ENCODE data around the gene DHX16.

Gene DHX16

DNA sequence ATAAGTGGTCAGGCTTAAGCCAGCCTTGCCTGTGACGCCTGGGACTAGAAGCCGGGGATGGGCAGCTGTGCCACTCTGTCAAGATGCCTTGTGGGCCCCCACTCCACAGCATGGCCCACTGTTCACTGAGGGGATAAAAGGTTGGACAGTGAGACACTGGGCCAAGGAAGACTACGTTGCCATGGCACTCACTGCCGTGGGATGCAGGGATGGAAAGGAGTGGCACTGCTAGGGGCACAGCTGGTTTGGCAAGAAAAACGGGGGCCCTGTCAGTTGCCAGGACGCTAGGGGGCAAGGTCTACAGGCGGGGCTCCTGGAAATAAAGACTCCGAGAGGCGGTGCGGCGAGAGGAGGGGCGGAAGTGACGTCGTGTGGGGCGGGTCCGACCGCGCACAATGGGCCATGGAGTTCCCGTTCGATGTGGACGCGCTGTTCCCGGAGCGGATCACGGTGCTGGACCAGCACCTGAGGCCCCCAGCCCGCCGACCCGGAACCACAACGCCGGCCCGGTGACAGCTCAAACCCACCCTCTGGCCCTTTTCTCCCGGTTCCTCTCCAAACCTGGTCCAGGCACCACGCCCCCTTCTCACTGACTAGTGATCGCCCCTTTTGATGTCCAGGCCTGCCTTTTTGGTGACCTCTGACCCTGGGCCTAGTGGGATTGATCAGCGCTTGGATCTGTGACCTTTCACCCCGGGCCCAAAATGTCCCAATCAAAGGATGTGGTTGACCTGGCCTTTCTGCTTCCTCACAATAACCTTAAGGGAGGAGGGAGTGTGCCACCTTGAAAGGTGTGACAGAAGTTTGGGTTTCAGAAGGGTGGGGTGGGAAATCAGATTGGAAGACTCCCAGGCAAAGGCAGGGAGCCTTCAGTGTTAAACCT lies 46.1 kb downstream of the DHX16 start, which contains the start of gene ATAT1:
Gene ATAT1 (plus strand): TSS at position 391 of the 883 bp plus-strand sequence.
- DNase-seq = peak; percentile 80 to 87 (median 85)

DNA sequence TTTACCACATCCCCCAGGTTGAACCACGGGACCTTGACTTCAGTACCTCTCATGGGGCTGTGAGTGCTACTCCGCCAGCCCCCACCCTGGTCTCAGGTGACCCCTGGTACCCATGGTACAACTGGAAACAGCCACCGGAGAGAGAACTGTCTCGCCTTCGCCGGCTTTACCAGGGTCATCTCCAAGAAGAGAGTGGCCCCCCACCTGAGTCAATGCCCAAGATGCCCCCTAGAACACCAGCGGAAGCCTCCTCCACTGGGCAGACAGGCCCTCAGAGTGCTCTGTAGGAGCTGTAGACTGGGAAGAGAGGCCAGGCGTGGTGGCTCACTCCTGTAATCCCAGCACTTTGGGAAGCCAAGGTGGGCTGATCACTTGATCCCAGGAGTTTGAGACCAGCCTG lies 47.3 kb downstream of the DHX16 start:
- DNase-seq = no peak

DNA sequence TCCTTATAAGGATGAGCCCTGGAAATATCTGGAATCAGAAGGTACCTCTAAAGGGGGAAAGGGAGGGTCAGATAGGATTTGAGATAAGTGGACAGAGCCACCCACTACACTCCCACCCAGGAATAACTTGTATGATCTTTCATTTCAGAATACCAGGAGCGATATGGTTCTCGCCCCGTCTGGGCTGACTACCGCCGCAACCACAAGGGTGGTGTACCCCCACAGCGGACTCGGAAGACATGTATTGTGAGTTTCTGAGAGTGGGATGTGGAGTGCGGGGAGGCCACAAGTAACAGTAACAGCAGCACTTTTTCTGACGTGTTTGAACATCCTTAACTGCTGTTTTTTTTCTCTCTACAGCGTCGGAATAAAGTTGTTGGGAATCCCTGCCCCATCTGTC lies 53.2 kb downstream of the DHX16 start:
- DNase-seq = no peak

DNA sequence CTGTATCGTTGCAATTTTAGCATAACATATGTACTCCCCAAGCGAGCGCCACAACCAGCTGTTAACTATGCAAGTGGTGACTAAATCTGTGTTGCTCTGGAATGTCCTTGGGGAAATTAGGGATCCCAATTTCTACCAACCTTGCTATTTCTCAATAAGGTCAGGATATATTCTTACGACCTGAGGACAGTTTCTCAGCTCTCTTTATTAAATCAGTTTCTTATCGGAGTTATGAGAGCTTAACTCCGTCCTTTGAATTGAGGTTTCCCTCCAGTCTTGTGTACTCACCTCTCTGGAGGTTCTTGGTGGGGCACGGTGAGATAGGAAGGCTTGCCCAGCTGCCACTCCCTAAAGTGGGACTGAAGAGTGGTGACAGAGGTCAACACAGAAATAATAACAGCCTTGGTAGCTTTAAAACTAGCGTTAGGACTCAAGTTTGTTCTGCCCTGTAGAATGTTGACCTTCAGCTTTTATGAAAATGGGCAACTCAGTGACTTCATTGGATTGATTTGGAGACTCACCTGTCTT lies 54.5 kb downstream of the DHX16 start:
- DNase-seq = no peak

DNA sequence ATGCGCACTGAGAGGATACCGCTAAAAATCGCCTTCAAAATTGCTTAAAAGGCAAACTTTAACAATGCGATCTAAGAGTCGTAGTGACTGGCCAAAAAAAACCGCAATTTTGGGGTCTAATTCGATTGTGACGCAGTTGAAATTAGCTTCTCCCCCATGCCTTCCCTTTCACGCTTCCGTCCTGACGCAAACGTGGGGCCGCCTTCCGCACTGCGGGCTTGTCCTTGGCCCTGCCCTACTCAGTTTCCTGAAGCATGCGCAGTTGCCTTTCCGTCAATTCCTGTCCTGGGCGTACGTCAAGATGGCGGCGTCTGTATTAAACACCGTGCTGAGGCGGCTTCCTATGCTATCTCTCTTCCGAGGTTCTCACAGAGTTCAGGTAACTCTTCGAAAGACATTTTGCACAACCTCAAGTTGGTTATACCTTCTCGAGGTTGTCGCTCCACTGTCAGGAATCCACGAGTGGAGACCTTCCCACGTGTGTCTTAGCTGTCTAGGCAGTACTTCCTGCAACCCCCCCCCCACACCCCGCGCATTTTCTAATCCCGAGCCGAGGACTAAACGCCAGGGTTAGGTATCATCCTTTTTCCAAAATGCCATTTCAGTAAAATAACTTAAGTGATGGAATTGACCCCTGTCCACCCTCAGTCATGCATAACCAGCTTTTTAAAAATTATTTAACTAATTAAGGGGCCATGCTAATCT lies 55.1 kb downstream of the DHX16 start, which contains the start of gene MRPS18B:
Gene MRPS18B (plus strand): TSS at position 276 of the 705 bp plus-strand sequence. CDS start 26 bp downstream, at position 302.
- DNase-seq = peak; percentile 96 to 99 (median 98)

DNA sequence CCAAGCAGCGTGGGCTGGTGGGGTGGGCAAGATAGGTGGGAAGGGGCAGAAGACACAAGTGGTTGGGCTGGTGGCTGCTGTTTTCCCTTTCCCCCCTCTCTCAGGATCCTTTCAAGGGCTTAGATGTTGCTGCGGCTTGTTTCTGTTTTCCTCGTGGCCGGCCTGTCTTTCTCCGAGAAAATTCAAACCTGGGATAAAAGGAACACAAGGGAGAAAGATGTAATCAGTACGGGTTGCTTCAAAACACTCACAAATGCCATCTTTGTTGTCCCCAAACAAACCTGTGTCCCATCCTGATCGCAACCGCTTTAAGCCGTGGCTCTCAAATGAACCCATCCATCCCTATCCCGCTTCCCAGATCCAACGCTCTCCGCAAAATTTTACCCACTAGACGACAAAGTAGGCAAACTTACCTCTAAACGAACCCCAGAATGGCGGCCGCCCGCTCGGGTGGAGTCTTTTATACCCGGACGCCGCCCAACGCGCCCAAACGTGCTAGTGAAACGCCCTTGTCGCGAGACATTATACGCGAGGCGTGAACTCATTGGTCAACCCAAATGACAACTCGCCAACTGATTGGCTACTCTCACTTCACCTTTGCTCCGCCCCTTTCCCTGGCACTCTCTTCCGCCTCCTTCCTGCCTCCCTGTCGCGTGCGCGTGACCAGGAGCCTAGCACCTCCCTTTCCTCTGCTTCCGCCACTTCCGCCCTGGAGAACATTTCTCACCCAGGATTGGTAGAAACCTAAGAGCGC lies 55.8 kb downstream of the DHX16 start, which contains the start of gene PPP1R10:
Gene PPP1R10 (minus strand): TSS at position 433 of the 754 bp plus-strand sequence. CDS start 7,299 bp downstream, outside the sequence.
- peak; percentile 98 to 100 (median 99) for DNase-seq

DNA sequence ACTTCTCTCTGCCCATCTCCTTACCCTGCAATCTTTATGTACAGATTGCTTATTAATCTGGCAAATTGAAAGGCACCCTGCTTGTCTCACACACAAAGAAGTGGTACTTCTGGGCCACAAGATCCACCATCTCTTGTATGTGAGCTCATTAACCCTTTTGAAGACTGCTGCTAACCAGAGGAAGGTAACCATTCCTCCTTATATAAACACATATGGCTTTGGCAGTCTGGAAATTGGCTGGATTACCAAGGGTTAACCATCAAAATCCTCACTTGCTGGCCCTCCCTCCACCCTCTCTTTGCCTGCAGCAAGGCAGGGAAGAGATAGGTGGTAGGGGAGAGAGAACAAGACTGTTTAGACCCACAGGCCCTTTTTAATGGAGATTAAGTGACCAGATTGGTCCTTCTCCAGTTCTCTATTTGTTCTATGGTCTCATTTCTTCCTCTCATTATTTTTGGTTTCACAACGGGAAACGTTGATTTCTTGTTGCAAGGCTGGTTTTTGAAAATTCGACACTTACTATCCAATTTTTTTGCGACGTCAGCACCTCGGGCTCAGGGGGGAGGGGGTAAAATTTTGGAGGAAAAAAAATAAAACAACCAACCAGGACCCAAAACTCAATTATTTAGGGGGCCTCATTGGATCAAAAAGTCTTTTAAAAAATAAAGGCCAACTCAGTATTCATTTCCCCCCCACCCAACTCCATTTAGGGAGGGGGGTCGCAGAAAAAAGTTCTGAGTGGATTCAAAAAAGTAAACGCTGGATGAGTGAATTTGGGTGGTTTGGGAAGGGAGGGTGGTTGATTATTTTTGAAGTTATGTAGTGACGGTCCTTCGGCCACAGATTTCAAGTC lies 56.6 kb downstream of the DHX16 start:
- peak in 2 of 5 donors; percentile 38 to 70 for DNase-seq

DNA sequence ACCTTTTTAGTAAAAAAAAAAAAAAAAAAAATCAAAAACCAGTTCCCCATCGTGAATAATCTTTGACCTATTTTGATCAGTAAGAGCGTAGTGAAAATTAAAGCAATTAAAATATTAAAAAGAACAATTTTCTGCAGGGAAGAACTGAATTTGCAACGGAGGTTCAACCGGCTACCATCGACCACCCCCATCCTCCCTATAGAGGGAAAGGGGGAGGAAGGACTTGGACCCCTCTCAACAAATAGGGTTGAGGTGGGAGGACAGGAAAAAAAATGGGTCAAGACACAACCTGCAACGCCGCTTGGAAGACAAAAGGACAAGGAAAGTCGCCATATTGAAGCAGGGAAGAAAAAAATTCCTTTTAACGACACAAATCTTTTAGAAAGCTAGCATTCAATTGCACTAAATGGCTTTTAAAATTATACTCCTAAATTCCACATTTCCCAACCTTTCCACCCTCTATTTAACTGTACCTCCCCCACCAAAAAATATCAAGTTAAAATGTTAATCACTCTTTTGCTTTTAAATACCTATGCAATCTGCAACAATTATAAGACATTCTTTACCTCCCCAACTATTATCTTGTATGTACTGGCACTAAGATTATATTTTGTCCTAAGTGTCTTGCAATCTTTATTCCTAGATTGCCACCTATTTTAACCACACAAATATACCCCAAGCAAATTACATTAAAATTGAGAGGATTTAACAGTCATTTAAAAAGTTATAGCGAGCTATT lies 57.4 kb downstream of the DHX16 start:
- DNase-seq = peak in 2 of 5 donors; percentile 29 to 69

DNA sequence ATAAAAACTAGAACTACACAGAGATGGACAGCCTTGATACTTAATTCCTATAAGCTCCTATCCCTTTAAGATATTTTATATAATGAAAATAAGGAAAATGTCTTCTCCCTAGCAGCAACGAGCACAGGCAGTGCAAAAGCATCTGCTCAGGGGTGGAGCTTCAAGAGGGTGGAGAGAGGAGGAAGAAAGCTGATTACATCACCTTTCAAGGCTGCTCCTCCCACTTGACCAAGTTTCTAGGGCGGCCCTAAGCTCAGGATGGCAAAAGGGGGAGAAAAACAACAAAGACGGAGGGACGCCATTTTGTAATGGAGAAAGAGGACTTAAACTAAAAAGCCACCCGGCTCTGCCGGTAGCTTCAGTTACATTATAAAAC lies 58.0 kb downstream of the DHX16 start:
- DNase-seq = peak; percentile 66 to 97 (median 85)

DNA sequence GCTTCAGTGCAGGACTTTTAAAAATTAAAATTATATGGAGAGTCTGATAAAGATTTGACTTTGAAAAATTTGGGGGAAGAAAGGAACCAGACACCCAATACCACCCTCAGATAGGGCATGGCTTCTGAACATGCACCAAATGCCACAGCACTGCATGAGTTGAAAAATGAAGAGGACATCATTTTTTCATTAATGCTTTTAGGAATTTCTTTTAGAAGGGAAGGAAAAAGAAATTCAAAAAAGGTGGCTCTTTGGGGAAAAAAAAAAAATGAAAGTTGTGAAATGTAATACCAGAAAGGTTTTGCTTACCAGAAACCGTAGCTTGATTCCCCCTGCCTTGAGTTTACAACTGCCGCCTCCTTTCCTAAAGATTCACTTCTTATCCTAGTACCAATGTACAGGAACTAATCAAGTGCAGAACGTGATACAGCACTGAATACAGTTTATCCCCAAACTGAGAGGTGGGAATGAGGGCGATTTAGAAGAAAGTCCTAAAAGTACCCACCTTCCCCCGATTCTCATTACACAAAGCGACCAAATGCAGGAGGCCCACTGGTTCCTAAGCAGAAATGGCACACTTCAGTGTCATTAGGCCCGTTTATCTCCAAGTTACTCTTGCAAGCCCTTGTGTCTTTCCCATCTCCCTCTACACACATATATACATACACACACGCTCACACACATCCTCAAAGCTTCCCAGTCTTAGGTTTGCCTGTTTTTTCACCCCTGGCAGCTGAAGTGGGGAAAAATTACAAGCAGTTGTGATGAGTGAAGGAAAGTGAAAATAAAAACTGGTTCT lies 58.6 kb downstream of the DHX16 start:
- no peak for DNase-seq

DNA sequence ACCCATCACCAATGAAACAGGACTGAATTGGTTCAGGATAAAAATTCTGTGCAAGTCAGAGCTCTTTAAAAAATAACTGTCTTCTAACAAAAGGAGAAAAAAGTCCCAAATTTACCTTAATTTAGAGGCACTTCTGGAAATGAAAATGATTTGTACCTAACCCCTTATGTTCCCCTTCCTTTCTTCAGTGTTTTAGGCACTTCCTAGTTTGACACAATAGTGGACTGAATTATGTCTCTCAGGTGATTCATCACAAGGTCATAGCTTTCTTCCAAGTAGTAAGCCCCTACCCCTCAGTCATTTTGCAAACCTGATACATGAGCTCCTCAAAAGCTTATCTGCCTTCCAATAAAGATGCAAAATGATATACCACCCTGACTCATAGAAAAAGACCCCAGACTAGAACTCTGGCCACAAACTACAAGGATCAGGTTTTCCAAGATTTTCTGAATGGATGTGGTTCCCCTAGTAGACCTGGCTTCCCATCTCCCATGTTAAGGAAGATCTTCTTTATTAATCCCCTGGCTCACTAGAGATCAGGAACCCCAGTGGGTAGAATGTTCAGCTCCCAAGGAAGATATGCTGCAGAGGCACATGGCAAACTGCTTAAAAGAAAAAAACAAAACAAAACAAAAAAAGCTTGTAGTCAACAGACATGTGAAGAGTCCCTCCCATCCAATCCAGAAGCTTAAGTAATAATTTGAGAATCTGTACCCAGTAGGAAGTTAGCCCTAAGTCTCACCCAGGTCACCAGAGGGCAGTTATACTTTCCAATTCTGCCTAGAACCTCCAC lies 59.4 kb downstream of the DHX16 start:
- DNase-seq = no peak

DNA sequence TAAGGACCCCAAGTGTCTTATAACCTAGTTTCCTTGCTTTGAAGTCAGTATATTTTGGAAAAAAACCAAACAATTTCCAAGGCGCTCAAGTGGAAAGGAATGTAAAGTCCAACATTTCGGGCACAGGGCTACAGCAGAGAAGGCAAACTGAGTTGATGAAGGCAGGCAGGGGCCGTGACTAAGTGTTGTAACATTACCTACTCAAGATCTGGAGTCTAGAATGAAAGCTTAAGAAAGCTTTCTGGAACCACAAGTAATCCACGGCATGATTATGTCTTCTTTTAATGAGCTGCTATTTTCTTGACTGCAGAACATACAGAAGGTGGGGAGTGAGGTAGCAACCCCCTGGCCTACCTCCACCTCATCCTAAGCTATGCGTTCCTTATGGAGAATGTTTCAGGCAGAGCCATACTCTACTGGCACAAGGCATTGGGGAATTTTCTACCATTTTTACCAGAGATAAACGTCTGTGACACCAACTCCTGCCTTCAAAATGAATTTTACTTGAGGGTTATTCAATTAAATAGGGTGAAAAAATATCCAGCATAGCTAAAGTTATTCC lies 60.0 kb downstream of the DHX16 start:
- DNase-seq = no peak

DNA sequence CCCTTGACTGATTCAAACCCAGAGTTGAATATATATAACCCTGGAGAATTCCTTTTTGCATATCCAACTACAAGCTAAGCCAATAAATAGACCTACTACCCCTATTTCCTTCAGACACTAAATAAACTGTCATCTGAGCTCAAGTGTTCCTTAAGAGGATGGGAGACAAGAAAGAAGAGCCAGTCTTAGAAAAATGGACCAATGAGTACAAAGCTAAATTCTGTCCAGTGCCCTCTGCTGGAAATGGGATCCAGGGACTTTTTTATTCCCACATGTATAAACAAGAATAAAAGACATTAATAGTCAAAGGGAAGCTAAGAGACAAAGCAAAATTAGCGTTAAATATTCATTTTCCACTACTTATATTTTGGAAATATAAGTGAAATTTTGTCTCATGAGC lies 60.6 kb downstream of the DHX16 start:
- no peak for DNase-seq

DNA sequence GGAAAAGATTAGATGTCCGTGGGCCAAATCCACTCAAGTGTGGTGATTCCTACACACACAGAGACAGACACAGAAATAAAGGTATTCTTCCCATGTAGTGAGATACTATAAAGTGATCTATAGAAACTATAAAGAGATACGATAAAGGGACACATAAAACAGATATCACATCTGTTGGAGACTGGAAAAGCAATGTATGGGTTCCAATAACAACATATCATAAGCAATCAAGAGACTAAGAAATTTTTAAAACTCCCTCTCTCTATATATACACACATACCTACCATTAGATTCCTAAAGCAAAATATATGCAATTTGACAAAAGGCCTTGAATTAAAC lies 61.0 kb downstream of the DHX16 start:
- DNase-seq = no peak

DNA sequence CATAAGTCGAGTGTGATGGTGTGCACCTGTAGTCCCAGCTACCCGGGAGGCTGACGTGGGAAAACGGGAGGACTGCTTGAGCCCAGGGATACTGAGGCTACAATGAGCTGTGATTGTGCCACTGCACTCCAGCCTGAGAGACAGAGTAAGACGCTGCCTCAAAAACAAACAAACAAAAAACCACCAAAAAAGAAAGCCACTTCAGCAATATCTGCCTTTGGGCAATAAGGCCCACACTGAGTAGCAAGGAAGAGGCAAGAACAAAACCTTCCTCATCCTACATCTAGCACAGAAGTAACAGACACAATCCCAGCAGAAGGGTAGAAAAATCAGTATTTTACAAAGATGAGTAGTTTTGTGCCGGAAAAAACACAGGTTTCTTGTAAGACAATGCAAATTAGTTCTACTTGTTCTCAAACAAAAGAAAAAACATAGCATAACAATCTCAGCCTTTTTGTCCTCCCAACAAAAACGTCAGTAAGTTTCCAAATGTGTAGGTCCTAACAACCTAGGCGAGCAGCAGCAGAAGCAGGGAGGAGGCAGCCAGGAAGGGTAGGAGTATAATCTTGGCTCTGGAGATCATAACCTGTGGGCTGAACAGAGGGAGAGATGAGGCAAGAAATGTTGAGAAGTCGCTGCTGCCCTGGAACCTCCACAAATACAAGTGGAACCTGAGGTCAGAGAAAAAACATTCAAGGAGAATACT lies 61.5 kb downstream of the DHX16 start:
- DNase-seq = no peak

DNA sequence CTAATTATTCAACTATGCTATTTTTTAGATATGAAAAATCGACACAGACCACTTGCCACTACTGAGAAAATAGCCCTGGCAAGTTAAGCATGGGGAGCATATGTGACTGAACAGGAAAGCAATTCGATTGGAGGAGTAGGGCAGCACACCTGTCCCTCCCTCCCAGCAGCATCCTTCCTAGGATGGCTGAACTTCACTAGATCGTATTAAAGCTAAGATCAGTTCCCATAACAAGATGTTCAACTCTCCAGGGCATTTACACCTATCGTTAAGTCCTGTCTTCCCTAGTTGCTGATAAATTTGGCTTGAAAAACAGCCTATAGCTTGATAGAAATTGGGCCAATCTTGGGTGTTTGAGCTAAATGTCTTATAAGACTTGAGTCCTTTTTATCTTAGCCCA lies 62.7 kb downstream of the DHX16 start:
- DNase-seq = no peak

DNA sequence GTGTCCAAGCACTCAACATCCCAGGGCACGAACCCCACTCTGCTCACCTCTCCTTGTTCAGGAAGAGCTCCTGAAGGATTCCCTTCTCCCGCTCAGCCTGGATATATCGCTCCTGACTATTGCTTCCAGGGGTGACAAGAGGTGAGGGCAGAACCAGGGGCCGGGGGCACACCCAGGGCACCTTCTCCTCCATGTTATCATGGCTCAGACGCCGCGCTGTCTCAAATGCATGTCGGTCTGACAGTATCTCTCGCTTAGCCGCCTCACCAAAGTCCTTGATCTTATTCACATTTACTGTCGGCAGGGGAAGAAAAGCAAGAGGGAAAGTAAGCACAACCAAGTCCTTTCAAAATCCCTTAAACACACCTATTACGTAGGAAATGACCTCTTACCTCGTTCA lies 68.8 kb downstream of the DHX16 start:
- DNase-seq = no peak
